HepG2 (cell line): ENCODE results near the gene SH3YL1. TPM values are rescaled to one million over a fixed set of nuclear protein-coding genes. Genes with fewer than 3 reads are reported as not detected.

Experiments used
- AHR ChIP-seq: IDR thresholded peaks from 2 replicates; pipeline ENCODE4 v1.6.1; 2018; ENCODE audit warnings: missing genetic modification reagents, missing compliant biosample characterization
- ARNT2 ChIP-seq: sonication (generic); formaldehyde crosslinking; IDR thresholded peaks from 2 replicates; pipeline ENCODE4 v1.8.0; 2022; ENCODE audit warnings: mild to moderate bottlenecking, low read depth, missing genetic modification reagents, moderate library complexity
- ATF5 ChIP-seq: sonication (generic); formaldehyde crosslinking; IDR thresholded peaks from 2 replicates; pipeline ENCODE4 v1.4.0; 2020; ENCODE audit warnings: mild to moderate bottlenecking, low read depth, missing genetic modification reagents
- BHLHE40 ChIP-seq: IDR thresholded peaks from 2 replicates; pipeline ENCODE4 v1.6.1; 2011; ENCODE audit warnings: low read length, improper control_type of control experiment
- HOXA9 ChIP-seq: sonication (generic); formaldehyde crosslinking; IDR thresholded peaks from 2 replicates; pipeline ENCODE4 v1.8.1; 2022; ENCODE audit warnings: missing genetic modification reagents, mild to moderate bottlenecking, moderate library complexity, borderline replicate concordance
- IKZF1 ChIP-seq: fragments of 450-650 bp; IDR thresholded peaks from 2 replicates; pipeline ENCODE4 v1.7.1; 2016
- MED1 ChIP-seq: sonication (generic); formaldehyde crosslinking; IDR thresholded peaks from 2 replicates; pipeline ENCODE4 v1.4.0; 2020; ENCODE audit warnings: missing genetic modification reagents
- NBN ChIP-seq: fragments of 450-650 bp; conservative IDR thresholded peaks from 2 replicates; pipeline ENCODE4 v1.6.1; 2017
- NR2C2 ChIP-seq: sonication (generic); formaldehyde crosslinking; IDR thresholded peaks from 2 replicates; pipeline ENCODE4 v1.4.0; 2020; ENCODE audit warnings: missing genetic modification reagents, mild to moderate bottlenecking, moderate library complexity, borderline replicate concordance
- RBAK ChIP-seq: sonication (generic); formaldehyde crosslinking; IDR thresholded peaks from 2 replicates; pipeline ENCODE4 v1.5.1; 2020; ENCODE audit warnings: mild to moderate bottlenecking, missing genetic modification reagents
- RBM22 ChIP-seq: fragments of 200-400 bp; formaldehyde crosslinking; optimal IDR thresholded peaks from 2 replicates; pipeline ENCODE3; 2017; ENCODE audit warnings: mild to moderate bottlenecking, low read length, moderate library complexity
- RFX5 ChIP-seq: IDR thresholded peaks from 2 replicates; pipeline ENCODE4 v1.6.1; 2011; ENCODE audit warnings: low read depth, low read length, improper control_type of control experiment
- SP1 ChIP-seq, 2 experiments: fragments of 450-650 bp in 1 of 2; sonication (generic) in 1 of 2; formaldehyde crosslinking in 1 of 2; IDR thresholded peaks; 2 replicates each; pipeline versions ENCODE4 v1.4.0 to v1.6.1; 2016 to 2020; ENCODE audit warnings: missing genetic modification reagents in 1 of 2
- SP4 ChIP-seq: sonication (generic); formaldehyde crosslinking; IDR thresholded peaks from 2 replicates; pipeline ENCODE4 v1.8.1; 2023; ENCODE audit warnings: mild to moderate bottlenecking, missing genetic modification reagents
- ZBTB26 ChIP-seq: IDR thresholded peaks from 2 replicates; pipeline ENCODE4 v1.6.1; 2016; ENCODE audit warnings: missing compliant biosample characterization, missing genetic modification reagents, borderline replicate concordance
- ZFP1 ChIP-seq: IDR thresholded peaks from 2 replicates; pipeline ENCODE4 v1.6.1; 2016
- ZFYVE20 ChIP-seq: sonication (generic); formaldehyde crosslinking; IDR thresholded peaks from 2 replicates; pipeline ENCODE4 v1.8.0; 2023; ENCODE audit warnings: low read depth, mild to moderate bottlenecking, moderate library complexity, missing genetic modification reagents, borderline replicate concordance
- ZNF383 ChIP-seq: sonication (generic); formaldehyde crosslinking; IDR thresholded peaks from 2 replicates; pipeline ENCODE4 v1.4.0; 2020; ENCODE audit warnings: missing genetic modification reagents, mild to moderate bottlenecking, borderline replicate concordance
- ZNF496 ChIP-seq: sonication (generic); formaldehyde crosslinking; IDR thresholded peaks from 2 replicates; pipeline ENCODE4 v1.8.1; 2023; ENCODE audit warnings: mild to moderate bottlenecking, moderate library complexity, missing genetic modification reagents; ENCODE audit not compliant: insufficient replicate concordance
- ZNF597 ChIP-seq: sonication (generic); formaldehyde crosslinking; IDR thresholded peaks from 2 replicates; pipeline ENCODE4 v1.5.0; 2020; ENCODE audit warnings: missing genetic modification reagents
- ZZZ3 ChIP-seq: sonication (generic); formaldehyde crosslinking; IDR thresholded peaks from 2 replicates; pipeline ENCODE4 v1.4.0; 2020; ENCODE audit warnings: missing genetic modification reagents, mild to moderate bottlenecking, borderline replicate concordance
- polyA plus RNA-seq, 8 experiments: library from polyadenylated mRNA; depleted of rRNA in 3 of 8; stranded (reverse) in 7 of 8; unstranded in 1 of 8; fragments of >200 nt; fragmentation: Illumina TruSeq in 4 of 8; extraction: Trizol in 4 of 8; gene quantifications; 2 replicates each; pipeline versions ENCODE4 v1.2.1 to v1.2.3, GENCODE V29; 2011 to 2016; ENCODE audit warnings: low read depth in 4 of 8, missing spikeins in 1 of 8, mixed read lengths in 1 of 8; ENCODE audit not compliant: insufficient read depth in 1 of 8
- total RNA-seq, 5 experiments: library from RNA; depleted of rRNA; stranded (reverse); fragments of >200 nt; fragmentation: Illumina TruSeq; extraction: Trizol; gene quantifications; 2 replicates each; pipeline ENCODE4 v1.2.3, GENCODE V29; 2016; ENCODE audit warnings: low read depth in 1 of 5
- TF ChIP-seq, protein P1 (sequence below): sonication (generic); formaldehyde crosslinking; IDR thresholded peaks from 2 replicates; pipeline ENCODE4 v1.8.0; 2022; ENCODE audit warnings: missing genetic modification reagents, mild to moderate bottlenecking, moderate library complexity, borderline replicate concordance
- TF ChIP-seq, protein P2 (sequence below): sonication (generic); formaldehyde crosslinking; IDR thresholded peaks from 2 replicates; pipeline ENCODE4 v1.9.0; 2021; ENCODE audit warnings: missing genetic modification reagents, mild to moderate bottlenecking, borderline replicate concordance

Gene SH3YL1
- total and polyA plus RNA-seq, 2 of the 13 experiments (the other 11 are each of a cell fraction or from before 2014, with no cell fraction given) = 13.0 to 48.2 TPM

DNA sequence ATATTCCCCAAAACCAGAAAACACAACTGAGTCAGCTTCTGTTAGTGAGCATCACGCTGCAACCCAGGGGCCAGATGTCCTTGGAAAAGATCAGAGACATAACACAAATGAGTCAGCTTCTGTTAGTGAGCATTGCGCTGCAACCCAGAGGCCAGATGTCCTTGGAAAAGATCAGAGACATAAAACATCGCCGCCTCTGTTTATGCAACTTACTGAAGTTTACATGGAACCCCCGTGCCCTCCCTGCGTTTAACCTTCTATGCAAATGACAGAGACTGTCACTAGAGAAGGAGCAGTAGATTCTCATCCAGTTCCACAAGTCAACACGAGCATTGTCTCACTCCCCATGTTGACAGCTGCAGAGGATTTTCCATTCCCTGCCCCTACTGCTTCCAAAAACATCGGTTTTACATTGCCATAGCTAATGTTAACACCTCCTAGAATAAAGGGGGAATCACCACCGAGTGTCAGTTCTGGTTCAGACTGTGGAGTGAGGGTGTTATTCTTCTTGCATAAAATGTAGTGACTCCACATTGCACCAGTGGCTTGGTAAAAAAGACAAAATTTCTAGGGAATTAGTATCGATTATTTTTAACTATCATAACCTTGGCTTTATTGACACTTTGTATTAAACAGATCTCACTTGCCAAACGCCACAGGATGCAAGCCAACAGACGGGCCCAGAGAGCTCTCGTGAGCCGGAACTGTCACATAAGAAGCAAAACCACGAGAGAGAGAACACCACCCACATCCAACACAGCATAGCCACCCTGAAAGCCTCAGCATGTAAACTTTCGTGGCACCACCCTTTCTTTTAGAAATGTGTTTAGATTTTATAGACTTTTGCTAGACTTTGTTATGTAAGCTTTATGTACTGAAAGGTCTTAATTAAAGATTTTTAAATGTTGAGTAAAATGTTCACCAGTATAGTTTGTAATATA is 87.7 kb downstream of the SH3YL1 start (continued):
- no peak for TF ChIP-seq RBM22
- TF ChIP-seq ZFP1 = peak; percentile 84
- TF ChIP-seq AHR = no peak; the same call in 1 of the 2 replicates
- TF ChIP-seq ARNT2 (CRISPR knock-in tag) = no peak; the same call in 1 of the 2 replicates
- no peak for TF ChIP-seq ZZZ3 (CRISPR knock-in tag)
- TF ChIP-seq RFX5 = no peak
- TF ChIP-seq, protein P1, sequence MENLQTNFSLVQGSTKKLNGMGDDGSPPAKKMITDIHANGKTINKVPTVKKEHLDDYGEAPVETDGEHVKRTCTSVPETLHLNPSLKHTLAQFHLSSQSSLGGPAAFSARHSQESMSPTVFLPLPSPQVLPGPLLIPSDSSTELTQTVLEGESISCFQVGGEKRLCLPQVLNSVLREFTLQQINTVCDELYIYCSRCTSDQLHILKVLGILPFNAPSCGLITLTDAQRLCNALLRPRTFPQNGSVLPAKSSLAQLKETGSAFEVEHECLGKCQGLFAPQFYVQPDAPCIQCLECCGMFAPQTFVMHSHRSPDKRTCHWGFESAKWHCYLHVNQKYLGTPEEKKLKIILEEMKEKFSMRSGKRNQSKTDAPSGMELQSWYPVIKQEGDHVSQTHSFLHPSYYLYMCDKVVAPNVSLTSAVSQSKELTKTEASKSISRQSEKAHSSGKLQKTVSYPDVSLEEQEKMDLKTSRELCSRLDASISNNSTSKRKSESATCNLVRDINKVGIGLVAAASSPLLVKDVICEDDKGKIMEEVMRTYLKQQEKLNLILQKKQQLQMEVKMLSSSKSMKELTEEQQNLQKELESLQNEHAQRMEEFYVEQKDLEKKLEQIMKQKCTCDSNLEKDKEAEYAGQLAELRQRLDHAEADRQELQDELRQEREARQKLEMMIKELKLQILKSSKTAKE (CRISPR knock-in tag) = peak; percentile 90
- 0 out of 2 replicates have a peak, but pooled peaks have one; percentile 49 for TF ChIP-seq ATF5 (CRISPR knock-in tag)
- TF ChIP-seq RBAK (CRISPR knock-in tag) = no peak
- TF ChIP-seq IKZF1 = no peak
- TF ChIP-seq ZBTB26 (CRISPR knock-in tag) = 0 out of 2 replicates have a peak, but pooled peaks have one; percentile 66
- TF ChIP-seq SP4 (CRISPR knock-in tag) = no peak; the same call in 1 of the 2 replicates
- TF ChIP-seq ZNF597 (CRISPR knock-in tag) = no peak
- no peak for TF ChIP-seq SP1 (IDR thresholded peaks at IDR 0.05)
- TF ChIP-seq SP1 (CRISPR knock-in tag; IDR thresholded peaks at IDR 0.05) = no peak
- TF ChIP-seq ZNF383 (CRISPR knock-in tag) = no peak
- peak; percentile 98 for TF ChIP-seq MED1 (CRISPR knock-in tag)
- TF ChIP-seq ZNF496 (CRISPR knock-in tag) = no peak
- TF ChIP-seq ZFYVE20 (CRISPR knock-in tag) = no peak
- peak; percentile 75; the same call in 1 of the 2 replicates for TF ChIP-seq NR2C2
- TF ChIP-seq, protein P2, sequence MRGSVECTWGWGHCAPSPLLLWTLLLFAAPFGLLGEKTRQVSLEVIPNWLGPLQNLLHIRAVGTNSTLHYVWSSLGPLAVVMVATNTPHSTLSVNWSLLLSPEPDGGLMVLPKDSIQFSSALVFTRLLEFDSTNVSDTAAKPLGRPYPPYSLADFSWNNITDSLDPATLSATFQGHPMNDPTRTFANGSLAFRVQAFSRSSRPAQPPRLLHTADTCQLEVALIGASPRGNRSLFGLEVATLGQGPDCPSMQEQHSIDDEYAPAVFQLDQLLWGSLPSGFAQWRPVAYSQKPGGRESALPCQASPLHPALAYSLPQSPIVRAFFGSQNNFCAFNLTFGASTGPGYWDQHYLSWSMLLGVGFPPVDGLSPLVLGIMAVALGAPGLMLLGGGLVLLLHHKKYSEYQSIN (CRISPR knock-in tag) = no peak
- TF ChIP-seq HOXA9 = no peak
- peak; percentile 82 for TF ChIP-seq BHLHE40
- TF ChIP-seq NBN = no peak
